NB4 (cell line): ENCODE data around the gene LIMS1.
"Not testable (repeated sequence)": the region's sequence is repeated elsewhere in the genome, so short reads cannot be mapped to it uniquely, and the experiment has no call there.

Experiments used
- MYC ChIP-seq: IDR thresholded peaks from 2 replicates; pipeline ENCODE4 v1.6.1; 2011; ENCODE audit warnings: low read depth, low read length
- POLR2A ChIP-seq: IDR thresholded peaks from 2 replicates; pipeline ENCODE4 v1.6.1; 2011; ENCODE audit warnings: mild to moderate bottlenecking; ENCODE audit not compliant: insufficient read length; ENCODE audit errors: extremely low read depth
- TF ChIP-seq, protein P1 (sequence below): IDR thresholded peaks from one replicate; pipeline ENCODE4 v1.5.1; 2012; ENCODE audit warnings: low read depth, low read length
- TF ChIP-seq, protein P2 (sequence below): IDR thresholded peaks from 2 replicates; pipeline ENCODE4 v1.6.1; 2011; ENCODE audit warnings: low read depth, low read length

DNA sequence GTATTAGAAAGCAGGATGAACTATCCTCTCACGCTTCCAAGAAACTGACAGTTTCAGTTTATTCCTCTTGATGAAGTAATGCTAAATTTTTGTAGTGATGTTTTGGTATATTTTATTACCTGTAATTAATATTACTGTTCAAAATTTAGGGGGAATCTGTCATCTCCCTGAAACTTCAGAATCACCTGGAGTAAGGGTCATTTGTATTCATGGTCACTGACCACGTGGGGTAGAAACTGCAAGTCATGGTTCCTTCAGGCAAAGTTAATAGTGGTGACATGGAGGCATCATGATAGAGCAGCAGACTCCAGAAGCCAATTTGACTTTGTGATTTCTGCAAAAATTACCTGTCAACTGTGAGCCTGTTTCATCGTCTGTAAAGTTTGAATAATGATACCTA lies 38.1 kb upstream of the LIMS1 start:
- TF ChIP-seq, protein P1, sequence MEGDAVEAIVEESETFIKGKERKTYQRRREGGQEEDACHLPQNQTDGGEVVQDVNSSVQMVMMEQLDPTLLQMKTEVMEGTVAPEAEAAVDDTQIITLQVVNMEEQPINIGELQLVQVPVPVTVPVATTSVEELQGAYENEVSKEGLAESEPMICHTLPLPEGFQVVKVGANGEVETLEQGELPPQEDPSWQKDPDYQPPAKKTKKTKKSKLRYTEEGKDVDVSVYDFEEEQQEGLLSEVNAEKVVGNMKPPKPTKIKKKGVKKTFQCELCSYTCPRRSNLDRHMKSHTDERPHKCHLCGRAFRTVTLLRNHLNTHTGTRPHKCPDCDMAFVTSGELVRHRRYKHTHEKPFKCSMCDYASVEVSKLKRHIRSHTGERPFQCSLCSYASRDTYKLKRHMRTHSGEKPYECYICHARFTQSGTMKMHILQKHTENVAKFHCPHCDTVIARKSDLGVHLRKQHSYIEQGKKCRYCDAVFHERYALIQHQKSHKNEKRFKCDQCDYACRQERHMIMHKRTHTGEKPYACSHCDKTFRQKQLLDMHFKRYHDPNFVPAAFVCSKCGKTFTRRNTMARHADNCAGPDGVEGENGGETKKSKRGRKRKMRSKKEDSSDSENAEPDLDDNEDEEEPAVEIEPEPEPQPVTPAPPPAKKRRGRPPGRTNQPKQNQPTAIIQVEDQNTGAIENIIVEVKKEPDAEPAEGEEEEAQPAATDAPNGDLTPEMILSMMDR, result not testable (repeated sequence)
- TF ChIP-seq POLR2A, MYC: not testable (repeated sequence)
- TF ChIP-seq, protein P2, sequence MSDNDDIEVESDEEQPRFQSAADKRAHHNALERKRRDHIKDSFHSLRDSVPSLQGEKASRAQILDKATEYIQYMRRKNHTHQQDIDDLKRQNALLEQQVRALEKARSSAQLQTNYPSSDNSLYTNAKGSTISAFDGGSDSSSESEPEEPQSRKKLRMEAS, result not testable (repeated sequence)
